GM20000 (cell line): ENCODE measurements around the gene DCTPP1.

ENCODE experiments used
- DNase-seq: peaks from one replicate; pipeline ENCODE4 v3.0.0; 2012; ENCODE audit warnings: low spot score
- TF ChIP-seq, protein P1 (sequence below): IDR thresholded peaks from 2 replicates; pipeline ENCODE4 v1.5.1; 2012; ENCODE audit warnings: mild to moderate bottlenecking, control low read depth; ENCODE audit errors: extremely low read depth, missing control alignments

Gene DCTPP1

DNA sequence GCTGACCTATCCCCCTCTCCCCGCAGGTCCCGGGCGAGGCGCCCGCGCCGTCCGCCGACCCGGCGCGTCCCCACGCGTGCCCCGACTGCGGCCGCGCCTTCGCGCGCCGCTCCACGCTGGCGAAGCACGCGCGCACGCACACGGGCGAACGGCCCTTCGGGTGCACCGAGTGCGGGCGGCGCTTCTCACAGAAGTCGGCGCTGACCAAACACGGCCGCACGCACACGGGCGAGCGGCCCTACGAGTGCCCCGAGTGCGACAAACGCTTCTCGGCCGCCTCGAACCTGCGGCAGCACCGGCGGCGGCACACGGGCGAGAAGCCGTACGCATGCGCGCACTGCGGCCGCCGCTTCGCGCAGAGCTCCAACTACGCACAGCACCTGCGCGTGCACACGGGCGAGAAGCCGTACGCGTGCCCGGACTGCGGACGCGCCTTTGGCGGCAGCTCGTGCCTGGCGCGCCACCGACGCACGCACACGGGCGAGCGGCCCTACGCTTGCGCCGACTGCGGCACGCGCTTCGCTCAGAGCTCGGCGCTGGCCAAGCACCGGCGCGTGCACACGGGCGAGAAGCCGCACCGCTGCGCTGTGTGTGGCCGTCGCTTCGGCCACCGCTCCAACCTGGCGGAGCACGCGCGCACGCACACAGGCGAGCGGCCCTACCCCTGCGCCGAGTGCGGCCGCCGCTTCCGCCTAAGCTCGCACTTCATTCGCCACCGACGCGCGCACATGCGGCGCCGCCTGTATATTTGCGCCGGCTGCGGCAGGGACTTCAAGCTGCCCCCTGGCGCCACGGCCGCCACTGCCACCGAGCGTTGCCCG is 12.1 kb downstream of the DCTPP1 start:
- TF ChIP-seq, protein P1, sequence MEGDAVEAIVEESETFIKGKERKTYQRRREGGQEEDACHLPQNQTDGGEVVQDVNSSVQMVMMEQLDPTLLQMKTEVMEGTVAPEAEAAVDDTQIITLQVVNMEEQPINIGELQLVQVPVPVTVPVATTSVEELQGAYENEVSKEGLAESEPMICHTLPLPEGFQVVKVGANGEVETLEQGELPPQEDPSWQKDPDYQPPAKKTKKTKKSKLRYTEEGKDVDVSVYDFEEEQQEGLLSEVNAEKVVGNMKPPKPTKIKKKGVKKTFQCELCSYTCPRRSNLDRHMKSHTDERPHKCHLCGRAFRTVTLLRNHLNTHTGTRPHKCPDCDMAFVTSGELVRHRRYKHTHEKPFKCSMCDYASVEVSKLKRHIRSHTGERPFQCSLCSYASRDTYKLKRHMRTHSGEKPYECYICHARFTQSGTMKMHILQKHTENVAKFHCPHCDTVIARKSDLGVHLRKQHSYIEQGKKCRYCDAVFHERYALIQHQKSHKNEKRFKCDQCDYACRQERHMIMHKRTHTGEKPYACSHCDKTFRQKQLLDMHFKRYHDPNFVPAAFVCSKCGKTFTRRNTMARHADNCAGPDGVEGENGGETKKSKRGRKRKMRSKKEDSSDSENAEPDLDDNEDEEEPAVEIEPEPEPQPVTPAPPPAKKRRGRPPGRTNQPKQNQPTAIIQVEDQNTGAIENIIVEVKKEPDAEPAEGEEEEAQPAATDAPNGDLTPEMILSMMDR = no peak
- DNase-seq = peak; percentile 78

- no peak for DNase-seq
- TF ChIP-seq, protein P1 = no peak
Observed at GRCh38 chr16:30416624-30417528, 13.0 kb downstream of the DCTPP1 start.

- DNase-seq = no peak
- TF ChIP-seq, protein P1 = no peak
Observed at GRCh38 chr16:30416047-30416603, 13.7 kb downstream of the DCTPP1 start.

GRCh38 chr16:30414159-30414558 is 15.7 kb downstream of the DCTPP1 start:
- TF ChIP-seq, protein P1 = no peak
- no peak for DNase-seq

- DNase-seq = no peak
- TF ChIP-seq, protein P1 = no peak
Observed at GRCh38 chr16:30413112-30413806, 16.6 kb downstream of the DCTPP1 start.

DNA sequence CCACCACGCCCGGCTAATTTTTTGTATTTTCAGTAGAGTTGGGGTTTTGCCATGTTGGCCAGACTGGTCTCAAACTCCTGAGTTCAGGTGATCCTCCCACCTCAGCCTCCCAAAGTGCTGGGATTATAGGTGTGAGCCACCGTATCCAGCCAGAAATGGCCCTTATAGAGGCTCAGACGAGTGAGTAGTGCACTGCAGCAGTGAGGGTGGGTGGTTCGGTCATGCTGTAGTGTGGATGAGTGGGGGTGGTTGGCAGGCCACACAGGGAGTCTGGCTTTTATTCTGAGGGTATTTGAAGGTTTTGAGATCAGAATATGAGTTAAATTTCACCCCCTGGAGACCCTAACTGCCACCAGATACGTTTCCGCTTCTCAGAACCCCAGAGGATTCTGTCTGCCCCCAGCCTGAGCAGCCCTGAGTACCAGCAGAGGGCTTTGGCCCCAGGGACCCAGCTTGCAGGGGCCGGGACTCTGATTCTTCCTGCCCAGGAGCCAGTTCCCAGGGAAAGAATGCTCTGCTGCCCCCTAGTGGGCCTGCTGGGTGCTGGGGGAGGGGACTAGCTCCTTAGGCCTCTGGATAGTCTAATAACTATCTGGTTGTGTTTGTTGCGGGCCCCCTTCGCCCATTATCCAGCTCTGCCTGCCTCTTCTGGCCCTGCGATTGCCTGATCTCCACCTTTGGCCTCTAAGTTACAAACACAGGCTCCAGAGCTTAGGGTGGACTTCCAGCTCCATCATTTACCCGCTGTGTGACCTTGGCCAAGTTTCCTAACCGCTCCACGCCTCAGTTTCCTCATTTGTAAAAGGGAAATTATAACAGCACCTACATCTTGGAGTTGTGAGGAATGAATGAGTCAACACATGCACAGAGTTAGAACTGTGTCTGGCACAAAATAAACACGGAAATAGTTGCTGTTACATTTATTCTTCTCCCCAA is 20.4 kb downstream of the DCTPP1 start:
- TF ChIP-seq, protein P1 = peak; percentile 98
- DNase-seq = peak; percentile 93
